LNCAP (cell line): ENCODE data around the gene ANKZF1.

Experiments
- TF ChIP-seq, protein P1 (sequence below): fragments of 450-650 bp; IDR thresholded peaks from 2 replicates; pipeline ENCODE4 v1.5.1; 2017; ENCODE audit warnings: mild to moderate bottlenecking

Gene ANKZF1

DNA sequence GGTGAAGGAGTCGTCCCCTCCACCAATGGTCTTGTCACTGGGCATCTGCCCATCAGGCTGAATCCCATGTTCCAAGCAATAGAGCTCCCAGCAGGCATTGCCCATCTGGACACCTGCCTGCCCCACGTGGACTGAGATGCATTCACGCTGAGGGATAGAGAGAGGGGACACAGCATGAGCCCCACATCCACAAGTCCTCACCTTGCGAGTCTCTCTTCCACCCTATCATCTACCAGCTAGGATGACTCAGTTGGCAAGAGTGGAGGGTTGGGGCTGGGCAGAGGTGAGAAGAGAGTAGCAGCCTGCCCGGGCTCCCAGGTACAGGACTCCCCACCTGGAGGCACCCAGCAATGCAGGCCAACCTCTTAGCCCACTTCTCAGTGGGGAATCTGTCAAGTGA, 22.5 kb downstream of the ANKZF1 start:
- TF ChIP-seq, protein P1, sequence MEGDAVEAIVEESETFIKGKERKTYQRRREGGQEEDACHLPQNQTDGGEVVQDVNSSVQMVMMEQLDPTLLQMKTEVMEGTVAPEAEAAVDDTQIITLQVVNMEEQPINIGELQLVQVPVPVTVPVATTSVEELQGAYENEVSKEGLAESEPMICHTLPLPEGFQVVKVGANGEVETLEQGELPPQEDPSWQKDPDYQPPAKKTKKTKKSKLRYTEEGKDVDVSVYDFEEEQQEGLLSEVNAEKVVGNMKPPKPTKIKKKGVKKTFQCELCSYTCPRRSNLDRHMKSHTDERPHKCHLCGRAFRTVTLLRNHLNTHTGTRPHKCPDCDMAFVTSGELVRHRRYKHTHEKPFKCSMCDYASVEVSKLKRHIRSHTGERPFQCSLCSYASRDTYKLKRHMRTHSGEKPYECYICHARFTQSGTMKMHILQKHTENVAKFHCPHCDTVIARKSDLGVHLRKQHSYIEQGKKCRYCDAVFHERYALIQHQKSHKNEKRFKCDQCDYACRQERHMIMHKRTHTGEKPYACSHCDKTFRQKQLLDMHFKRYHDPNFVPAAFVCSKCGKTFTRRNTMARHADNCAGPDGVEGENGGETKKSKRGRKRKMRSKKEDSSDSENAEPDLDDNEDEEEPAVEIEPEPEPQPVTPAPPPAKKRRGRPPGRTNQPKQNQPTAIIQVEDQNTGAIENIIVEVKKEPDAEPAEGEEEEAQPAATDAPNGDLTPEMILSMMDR: no peak

- TF ChIP-seq, protein P1: no peak
Observed at GRCh38 chr2:219252570-219252899, 22.9 kb downstream of the ANKZF1 start.

DNA sequence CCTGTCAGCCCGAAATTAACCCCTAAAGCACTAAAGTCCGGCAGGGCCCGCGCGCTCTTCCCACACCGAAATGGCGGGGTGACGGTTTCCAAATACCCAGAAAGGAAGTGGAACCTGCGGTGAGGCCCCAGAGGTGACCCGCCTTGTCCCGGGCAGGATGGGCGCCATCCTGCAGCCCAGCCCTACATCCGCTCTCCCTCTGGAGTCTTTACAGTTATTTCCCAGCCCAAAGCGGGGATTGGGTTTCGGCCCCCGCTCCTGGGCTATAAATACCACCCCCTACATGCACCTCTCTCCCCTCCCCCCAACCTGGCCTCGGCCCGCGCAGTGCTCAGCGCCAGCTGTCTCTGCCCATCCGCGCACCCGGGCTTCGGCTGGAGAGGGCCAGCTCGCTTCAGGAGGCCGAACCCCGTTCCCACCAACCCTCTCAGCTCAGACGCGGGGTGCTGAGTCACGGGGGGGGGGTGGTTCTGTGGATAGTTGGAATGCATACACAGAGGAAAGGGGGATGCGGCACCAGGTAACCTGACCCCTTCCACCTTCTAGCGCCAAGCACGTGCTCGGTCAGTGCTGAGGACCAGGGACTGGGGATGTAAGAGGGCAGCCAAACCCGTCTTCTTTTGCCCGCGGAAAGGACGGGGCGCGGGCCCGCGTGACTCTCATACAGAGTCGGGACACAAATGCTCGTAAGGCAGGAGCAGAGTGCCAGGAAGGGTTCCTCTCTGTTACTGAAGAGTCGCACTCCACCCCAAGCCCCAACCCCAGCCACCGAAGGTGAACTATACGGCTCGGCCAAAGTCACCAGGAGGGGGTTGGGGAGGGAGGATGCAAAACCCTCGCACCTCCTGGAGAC, 23.5 kb downstream of the ANKZF1 start, which contains the start of gene TUBA4B:
TUBA4B (plus strand) TSS at position 344 of the 853 bp plus-strand sequence; CDS start at position 509, 165 bp downstream.
- TF ChIP-seq, protein P1: no peak

DNA sequence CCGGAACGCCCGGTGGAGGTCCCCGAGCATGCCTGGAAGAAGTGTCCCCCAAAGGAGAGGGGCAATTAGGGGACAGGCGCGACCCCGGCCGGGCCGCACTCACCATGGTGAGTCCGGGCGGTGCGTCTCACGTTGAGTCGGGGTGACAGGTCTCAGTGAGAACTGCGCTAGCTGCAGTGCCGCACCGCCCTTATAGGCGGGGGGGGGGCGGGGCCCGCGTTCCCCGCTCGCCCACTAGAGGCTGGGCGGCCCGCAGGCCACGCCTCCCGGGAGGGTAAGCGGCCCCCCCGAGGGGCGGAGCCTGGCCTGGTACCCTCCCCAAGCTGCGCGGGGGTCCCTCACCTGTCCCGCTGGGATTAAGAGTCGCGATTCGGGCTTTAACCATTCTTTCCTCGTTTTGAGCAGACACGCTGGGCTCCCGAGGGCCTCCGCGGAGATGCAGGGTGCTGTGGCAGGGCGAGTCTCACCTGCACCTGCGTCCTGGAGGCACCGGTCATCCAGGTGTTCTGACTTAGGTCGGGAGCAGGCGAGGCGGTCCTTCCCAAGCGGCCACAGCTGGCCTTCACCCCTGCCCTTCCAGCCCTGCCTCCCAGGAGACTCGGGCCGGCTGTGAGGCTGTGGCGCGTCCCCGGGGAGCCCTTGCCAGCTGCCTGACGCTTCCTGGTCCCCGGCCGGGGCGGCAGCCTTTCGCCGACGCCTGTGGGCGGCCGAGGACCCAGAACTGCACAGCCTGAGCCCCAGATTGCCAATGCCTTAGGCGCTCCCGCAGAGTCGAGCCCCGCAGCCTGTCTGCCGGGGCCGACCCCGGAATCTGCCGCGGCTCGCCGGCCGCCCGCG, 24.4 kb downstream of the ANKZF1 start, which contains the start of gene TUBA4A:
TUBA4A (minus strand) TSS at position 166 of the 837 bp plus-strand sequence; CDS start at position 106, 60 bp downstream.
- TF ChIP-seq, protein P1: no peak

GRCh38 chr2:219254590-219255201, 25.1 kb downstream of the ANKZF1 start:
- TF ChIP-seq, protein P1: no peak

DNA sequence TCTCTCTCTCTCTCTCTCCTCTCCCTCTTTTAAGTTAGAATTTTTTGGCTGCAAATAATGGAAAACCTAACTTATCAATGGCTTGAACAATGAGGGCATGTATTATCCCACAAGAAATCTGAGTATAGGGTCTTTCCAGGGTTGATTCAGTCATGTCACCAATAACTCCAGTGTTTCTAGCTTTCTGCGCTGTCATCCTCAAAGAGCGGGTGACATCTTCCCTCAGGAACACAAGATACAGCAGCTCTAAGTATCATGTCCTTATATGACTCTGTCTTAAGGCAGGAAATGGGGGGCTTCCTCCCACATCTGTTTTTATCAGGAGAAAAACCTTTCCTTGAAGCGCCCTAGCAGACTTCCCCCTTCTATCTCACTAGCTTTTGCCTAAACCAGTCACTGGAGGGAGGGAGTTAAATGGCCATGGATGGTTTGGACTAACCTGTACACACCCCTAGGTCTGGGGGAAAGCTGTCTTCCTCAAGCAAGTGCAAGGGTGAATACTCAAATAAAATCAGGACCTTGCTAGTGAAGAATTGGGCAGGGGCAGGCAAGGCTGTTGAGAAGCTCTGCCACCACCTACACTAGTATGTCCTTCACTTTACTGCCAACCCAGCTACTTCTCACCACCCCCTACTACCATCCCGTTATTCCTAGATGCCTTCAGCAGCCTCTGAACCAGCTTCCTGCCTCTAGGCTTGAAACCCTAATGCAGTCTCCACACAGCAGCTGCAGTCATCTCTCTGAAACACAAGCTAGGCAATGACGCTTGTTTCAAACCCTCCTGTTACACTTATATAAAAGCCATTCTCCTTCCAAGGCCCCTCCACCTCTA, 31.6 kb downstream of the ANKZF1 start:
- TF ChIP-seq, protein P1: no peak

DNA sequence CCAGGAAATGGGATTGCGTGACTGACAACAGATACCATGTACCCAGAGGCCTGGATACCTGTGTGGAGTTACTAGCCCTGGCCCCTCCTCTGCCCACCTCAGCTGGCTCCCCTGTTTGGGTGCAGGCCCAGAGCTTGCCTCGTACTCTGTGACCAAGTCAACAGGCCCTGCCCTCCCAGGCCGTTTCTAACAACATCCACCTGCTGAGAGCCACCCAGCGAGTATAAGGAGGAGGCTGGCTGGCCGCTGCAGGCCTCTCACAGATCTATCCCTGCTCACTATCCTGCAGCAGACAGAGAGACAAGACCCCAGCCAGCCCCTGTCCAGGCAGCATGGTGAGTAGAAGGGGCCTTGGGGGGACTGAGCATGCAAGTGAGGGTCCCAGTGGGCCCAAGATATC, 36.6 kb downstream of the ANKZF1 start:
- TF ChIP-seq, protein P1: no peak
